Activated CD8-positive, alpha-beta memory T cell treated with anti-CD3 and anti-CD28 coated beads, Interleukin-2, amount 10 ng/mL, durations not matched to agents 7 days and 5 days (primary cell): ENCODE results near the gene LYPD6. TPM values are rescaled to one million over a fixed set of nuclear protein-coding genes. Genes with fewer than 3 reads are reported as not detected.

Source experiments
- ATAC-seq: fragments of 150-1000 bp; cut with Tn5 transposase; one replicate; pipeline ENCODE4 v1.10.0; 2021; ENCODE audit warnings: moderate library complexity
- CTCF ChIA-PET: fragments of 350-600 bp; sonication (Branson Sonifier 250); formaldehyde crosslinking; loops from one replicate; lab custom pipeline; 2021; ENCODE audit warnings: antibody characterized with exemption; lab: Charles Lee
- DNase-seq: peaks from one replicate; pipeline ENCODE4 v3.0.0-alpha.2; 2020
- H3K27ac Mint-ChIP-seq: one replicate; pipeline ENCODE4 v1.8.0; 2021; ENCODE audit warnings: mild to moderate bottlenecking, mixed read lengths
- H3K27me3 Mint-ChIP-seq: one replicate; pipeline ENCODE4 v1.8.0; 2021; ENCODE audit warnings: mixed read lengths
- H3K36me3 Mint-ChIP-seq: one replicate; pipeline ENCODE4 v1.8.0; 2021; ENCODE audit warnings: mild to moderate bottlenecking, mixed read lengths
- H3K4me1 Mint-ChIP-seq: one replicate; pipeline ENCODE4 v1.8.0; 2021; ENCODE audit warnings: mixed read lengths
- H3K4me3 Mint-ChIP-seq: one replicate; pipeline ENCODE4 v1.8.0; 2021; ENCODE audit warnings: mild to moderate bottlenecking, moderate library complexity, mixed read lengths
- H3K9me3 Mint-ChIP-seq: one replicate; pipeline ENCODE4 v1.8.0; 2022; ENCODE audit warnings: low read depth, mixed read lengths
- total RNA-seq, 2 experiments: library from RNA; stranded (reverse); gene quantifications; one replicate each; pipeline ENCODE4 v1.2.3, GENCODE V29; 2021

LYPD6 gene
- total RNA-seq, 2 experiments from 2014 or later: not detected

- ATAC-seq (no peak), DNase-seq (no peak)
- Mint-ChIP-seq H3K36me3 (no peaks in the 10 kb centered on the region), H3K27me3 (peaks cover 2% of the 10 kb centered on the region), H3K9me3 (no peaks in the 10 kb centered on the region), H3K27ac (no peak overlapping the region), H3K4me1 (no peaks in the 10 kb centered on the region), H3K4me3 (no peak overlapping the region)
- CTCF ChIA-PET: no interaction called here
Measured at GRCh38 chr2:149394864-149395263, 64.5 kb downstream of the LYPD6 start.

GRCh38 chr2:149399934-149400615 is 69.7 kb downstream of the LYPD6 start:
- DNase-seq: no peak

GRCh38 chr2:149400997-149401396 is 70.6 kb downstream of the LYPD6 start:
- H3K9me3 Mint-ChIP-seq: no peaks in the 10 kb centered on the region
- no peak for DNase-seq
- CTCF ChIA-PET: no interaction called here

More at GRCh38 chr2:149399934-149400615, 69.7 kb downstream of the LYPD6 start:
- no peaks in the 10 kb centered on the region for H3K9me3 Mint-ChIP-seq
- H3K4me3 Mint-ChIP-seq: no peak overlapping the region
- CTCF ChIA-PET: no interaction called here
- ATAC-seq: no peak
- peaks cover 2% of the 10 kb centered on the region for H3K27me3 Mint-ChIP-seq
- no peaks in the 10 kb centered on the region for H3K36me3 Mint-ChIP-seq
- H3K4me1 Mint-ChIP-seq: no peaks in the 10 kb centered on the region
- no peak overlapping the region for H3K27ac Mint-ChIP-seq

DNA sequence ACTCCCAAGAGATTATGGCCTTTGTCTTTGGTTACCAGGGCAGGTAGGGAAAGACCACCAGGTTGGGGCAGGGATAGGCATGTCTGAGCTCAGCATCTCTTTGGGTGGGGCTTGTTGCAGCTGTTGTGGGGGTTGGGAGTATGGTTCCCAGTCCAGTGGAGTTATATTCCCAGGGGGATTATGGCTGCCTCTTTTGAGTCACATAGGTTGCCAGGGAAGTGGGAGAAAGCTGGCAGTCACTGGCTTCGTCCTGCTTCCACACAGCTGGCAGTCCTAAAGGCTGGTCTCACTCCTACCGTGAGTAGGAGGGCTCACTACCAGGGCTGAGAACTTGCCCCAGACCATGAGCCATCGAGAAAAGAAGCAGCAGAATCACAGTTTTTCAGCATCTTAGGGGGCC is 79.1 kb downstream of the LYPD6 start:
- no peaks in the 10 kb centered on the region for H3K27me3 Mint-ChIP-seq
- H3K9me3 Mint-ChIP-seq: no peaks in the 10 kb centered on the region
- no peak overlapping the region for H3K4me3 Mint-ChIP-seq
- H3K4me1 Mint-ChIP-seq: no peaks in the 10 kb centered on the region
- H3K36me3 Mint-ChIP-seq: no peaks in the 10 kb centered on the region
- no peak for DNase-seq
- CTCF ChIA-PET: no interaction called here
- ATAC-seq: no peak
- H3K27ac Mint-ChIP-seq: no peak overlapping the region

More at GRCh38 chr2:149400997-149401396, 70.6 kb downstream of the LYPD6 start:
- peaks cover 2% of the 10 kb centered on the region for H3K27me3 Mint-ChIP-seq
- no peaks in the 10 kb centered on the region for H3K36me3 Mint-ChIP-seq
- H3K27ac Mint-ChIP-seq: no peak overlapping the region
- ATAC-seq: no peak
- no peaks in the 10 kb centered on the region for H3K4me1 Mint-ChIP-seq
- H3K4me3 Mint-ChIP-seq: no peak overlapping the region

GRCh38 chr2:149410701-149411484 is 80.5 kb downstream of the LYPD6 start:
- Mint-ChIP-seq H3K27ac (no peak overlapping the region), H3K36me3 (no peaks in the 10 kb centered on the region), H3K9me3 (no peaks in the 10 kb centered on the region), H3K27me3 (no peaks in the 10 kb centered on the region), H3K4me1 (no peaks in the 10 kb centered on the region), H3K4me3 (no peak overlapping the region)
- no peak for ATAC-seq
- CTCF ChIA-PET: no interaction called here
- DNase-seq: no peak

GRCh38 chr2:149413487-149413886 is 83.1 kb downstream of the LYPD6 start:
- Mint-ChIP-seq H3K9me3 (no peaks in the 10 kb centered on the region), H3K27ac (no peak overlapping the region), H3K4me1 (no peaks in the 10 kb centered on the region), H3K4me3 (no peak overlapping the region), H3K36me3 (no peaks in the 10 kb centered on the region), H3K27me3 (no peaks in the 10 kb centered on the region)
- CTCF ChIA-PET: no interaction called here
- no peak for ATAC-seq
- DNase-seq: no peak

DNA sequence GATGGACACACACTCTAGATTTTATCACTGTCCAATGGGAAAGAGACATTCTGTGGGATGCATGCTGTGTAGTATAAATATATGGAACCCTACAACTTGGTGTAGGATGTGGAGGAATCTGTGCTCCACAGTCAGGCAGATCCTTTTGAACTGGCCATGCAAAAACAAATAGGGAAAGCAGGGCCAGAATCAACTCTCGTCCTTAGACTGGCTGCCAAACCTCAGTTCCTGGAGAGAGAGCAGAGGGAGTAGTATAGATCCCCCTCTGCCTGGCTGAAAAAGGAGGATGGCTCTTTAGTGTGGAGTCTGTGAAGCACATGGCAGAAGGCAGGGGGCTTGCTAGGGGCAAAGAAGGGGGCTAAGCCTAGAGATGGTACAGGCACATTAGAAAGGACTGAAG is 84.7 kb downstream of the LYPD6 start:
- no peaks in the 10 kb centered on the region for H3K4me1 Mint-ChIP-seq
- CTCF ChIA-PET: no interaction called here
- H3K27me3 Mint-ChIP-seq: no peaks in the 10 kb centered on the region
- ATAC-seq (no peak), DNase-seq (no peak)
- no peak overlapping the region for H3K27ac Mint-ChIP-seq
- no peaks in the 10 kb centered on the region for H3K9me3 Mint-ChIP-seq
- no peak overlapping the region for H3K4me3 Mint-ChIP-seq
- H3K36me3 Mint-ChIP-seq: no peaks in the 10 kb centered on the region

DNA sequence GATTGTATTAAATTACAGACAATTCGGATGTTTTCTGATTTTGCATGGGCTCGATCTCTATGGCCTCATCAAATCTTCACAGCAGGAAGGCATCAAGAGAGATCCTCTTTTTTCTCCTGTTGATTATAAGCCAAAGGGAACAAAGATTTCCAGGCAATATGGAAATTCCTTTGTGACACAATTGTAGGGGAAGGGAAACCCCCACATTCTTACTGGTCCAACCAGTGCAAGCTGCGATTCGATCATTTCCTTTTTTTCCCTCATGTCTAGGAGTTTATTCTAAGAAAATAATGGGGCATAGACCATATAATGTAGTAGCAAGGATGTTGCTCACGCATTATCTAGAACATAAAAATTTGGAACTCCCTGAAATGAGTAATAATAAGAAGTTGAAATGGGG is 87.7 kb downstream of the LYPD6 start:
- DNase-seq (no peak), ATAC-seq (no peak)
- no peaks in the 10 kb centered on the region for H3K9me3 Mint-ChIP-seq
- no peaks in the 10 kb centered on the region for H3K4me1 Mint-ChIP-seq
- no peaks in the 10 kb centered on the region for H3K36me3 Mint-ChIP-seq
- H3K27ac Mint-ChIP-seq: no peak overlapping the region
- H3K4me3 Mint-ChIP-seq: no peak overlapping the region
- no peaks in the 10 kb centered on the region for H3K27me3 Mint-ChIP-seq
- CTCF ChIA-PET: no interaction called here

GRCh38 chr2:149420053-149420963 is 89.9 kb downstream of the LYPD6 start:
- Mint-ChIP-seq H3K36me3 (no peaks in the 10 kb centered on the region), H3K27me3 (peaks cover 7% of the 10 kb centered on the region), H3K27ac (no peak overlapping the region), H3K4me3 (no peak overlapping the region), H3K9me3 (no peaks in the 10 kb centered on the region), H3K4me1 (no peaks in the 10 kb centered on the region)
- CTCF ChIA-PET: no interaction called here
- DNase-seq (no peak), ATAC-seq (no peak)

DNA sequence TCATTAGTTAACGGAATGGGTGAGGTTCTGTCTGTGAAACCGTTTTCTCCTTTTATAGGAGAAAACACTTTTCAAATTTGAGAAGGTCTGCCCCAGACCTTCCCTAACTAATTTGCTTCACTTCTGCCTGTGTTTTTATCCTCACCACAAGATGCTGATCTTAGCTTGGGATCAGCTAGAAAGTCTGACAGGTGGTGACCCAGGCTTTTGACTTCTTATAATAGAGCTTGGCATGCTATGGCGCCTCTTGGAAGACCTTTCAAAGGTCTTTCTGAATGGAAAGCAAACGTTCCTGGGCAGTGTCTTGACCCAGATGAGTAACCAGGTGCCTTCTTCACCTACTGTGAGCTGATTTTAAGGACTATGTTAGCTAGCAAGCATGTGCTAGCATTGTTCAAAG is 91.4 kb downstream of the LYPD6 start:
- CTCF ChIA-PET: no interaction called here
- Mint-ChIP-seq H3K4me1 (no peaks in the 10 kb centered on the region), H3K9me3 (no peaks in the 10 kb centered on the region), H3K36me3 (no peaks in the 10 kb centered on the region), H3K27ac (no peak overlapping the region), H3K4me3 (no peak overlapping the region), H3K27me3 (peaks cover 14% of the 10 kb centered on the region)
- ATAC-seq (no peak), DNase-seq (no peak)

- no peak overlapping the region for H3K27ac Mint-ChIP-seq
- ATAC-seq: no peak
- no peak for DNase-seq
- no peaks in the 10 kb centered on the region for H3K36me3 Mint-ChIP-seq
- H3K27me3 Mint-ChIP-seq: peaks cover 14% of the 10 kb centered on the region
- no peaks in the 10 kb centered on the region for H3K4me1 Mint-ChIP-seq
- H3K9me3 Mint-ChIP-seq: no peaks in the 10 kb centered on the region
- CTCF ChIA-PET: no interaction called here
- H3K4me3 Mint-ChIP-seq: no peak overlapping the region
Measured at GRCh38 chr2:149422337-149422990, 92.1 kb downstream of the LYPD6 start.

DNA sequence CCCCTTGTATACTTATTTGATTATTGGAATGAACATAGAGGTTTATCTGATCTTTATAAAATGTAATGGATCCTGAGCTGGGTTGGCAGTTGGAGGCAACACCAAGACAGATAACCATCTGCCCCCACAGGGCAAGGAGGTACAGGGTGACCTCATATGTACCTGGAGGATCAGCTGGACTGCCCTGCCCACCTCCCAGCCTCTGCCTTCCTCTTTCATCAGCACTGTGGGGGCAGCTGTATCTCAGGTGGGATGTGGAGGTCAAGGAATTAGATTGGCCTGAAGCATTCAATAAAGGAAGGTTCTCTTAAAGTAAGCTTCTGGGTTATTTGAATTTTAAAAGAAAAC is 92.6 kb downstream of the LYPD6 start:
- no peaks in the 10 kb centered on the region for H3K9me3 Mint-ChIP-seq
- H3K36me3 Mint-ChIP-seq: no peaks in the 10 kb centered on the region
- ATAC-seq (no peak), DNase-seq (no peak)
- CTCF ChIA-PET: no interaction called here
- no peak overlapping the region for H3K4me3 Mint-ChIP-seq
- H3K27me3 Mint-ChIP-seq: peaks cover 14% of the 10 kb centered on the region
- no peaks in the 10 kb centered on the region for H3K4me1 Mint-ChIP-seq
- no peak overlapping the region for H3K27ac Mint-ChIP-seq

GRCh38 chr2:149423630-149424029 is 93.2 kb downstream of the LYPD6 start:
- Mint-ChIP-seq H3K27ac (no peak overlapping the region), H3K9me3 (no peaks in the 10 kb centered on the region), H3K27me3 (peaks cover 14% of the 10 kb centered on the region), H3K4me3 (no peak overlapping the region), H3K36me3 (no peaks in the 10 kb centered on the region), H3K4me1 (no peaks in the 10 kb centered on the region)
- ATAC-seq (no peak), DNase-seq (no peak)
- CTCF ChIA-PET: no interaction called here
